Suppressor macrophage (primary cell): ENCODE results near the gene HFE.

Source experiments
- DNase-seq, 4 experiments: peaks; one replicate each; pipeline ENCODE4 v3.0.0-alpha.2; 2020 to 2022

Gene HFE

GRCh38 chr6:26140254-26140966 is 53.2 kb downstream of the HFE start:
- no peak for DNase-seq

GRCh38 chr6:26140967-26141294 is 53.7 kb downstream of the HFE start:
- no peak for DNase-seq

GRCh38 chr6:26141378-26141904 is 54.2 kb downstream of the HFE start:
- DNase-seq: no peak

GRCh38 chr6:26142026-26142425 is 54.8 kb downstream of the HFE start:
- DNase-seq: no peak
